Thoracic aorta (tissue), 2 donors: Measurements from ENCODE around the gene ZCCHC8. TPM values are rescaled to one million over a fixed set of nuclear protein-coding genes. Genes with fewer than 3 reads are reported as not detected.
A peak's percentile ranks its signal among the peaks of the same experiment; 100 is the strongest.

Source experiments
- ATAC-seq: fragments of 150-250 bp; one replicate; pipeline ENCODE4 v1.8.0; 2017; ENCODE audit warnings: low read depth; ENCODE audit not compliant: insufficient number of reproducible peaks, low FRiP score
- DNase-seq: peaks from one replicate; pipeline ENCODE4 v3.0.0-alpha.2; 2020; ENCODE audit warnings: low spot score
- H3K27ac ChIP-seq, 2 donors: fragments of 200-600 bp; sonication (generic); 1 replicate in 1 of 2; 2 replicates in 1 of 2; pipeline ENCODE4 v1.5.1; 2016; ENCODE audit warnings: mild to moderate bottlenecking in 2 of 2, moderate library complexity in 2 of 2
- H3K27me3 ChIP-seq: fragments of 200-600 bp; sonication (generic); replicated peaks from 2 replicates; pipeline ENCODE4 v1.6.0; 2016; ENCODE audit warnings: mild to moderate bottlenecking; ENCODE audit not compliant: insufficient read depth
- H3K36me3 ChIP-seq: fragments of 200-600 bp; sonication (generic); one replicate; pipeline ENCODE4 v1.5.1; 2016
- H3K4me1 ChIP-seq, 2 donors: fragments of 200-600 bp; sonication (generic); 1 replicate in 1 of 2; 2 replicates in 1 of 2; pipeline versions ENCODE4 v1.5.1 to v1.6.0; 2016; ENCODE audit warnings: low read depth in 2 of 2, mild to moderate bottlenecking in 1 of 2; ENCODE audit not compliant: control insufficient read depth in 1 of 2
- H3K4me3 ChIP-seq: fragments of 200-600 bp; sonication (generic); 2 replicates; pipeline ENCODE4 v1.5.1; 2016; ENCODE audit warnings: mild to moderate bottlenecking
- H3K9me3 ChIP-seq: fragments of 200-600 bp; sonication (generic); 2 replicates; pipeline ENCODE4 v1.5.1; 2016
- total RNA-seq, 2 donors: library from RNA; depleted of rRNA; stranded (reverse); fragments of >200 nt; gene quantifications; one replicate each; pipeline versions ENCODE4 v1.1.0 to v1.2.3, GENCODE V29; 2016
- TF ChIP-seq, protein P1 (sequence below): fragments of 200-600 bp; sonication (generic); IDR thresholded peaks from one replicate; pipeline ENCODE4 v1.5.1; 2019; ENCODE audit warnings: antibody characterized with exemption

The ZCCHC8 gene
- total RNA-seq, 2 donors from 2014 or later = 16.2 to 33.4 TPM

- DNase-seq = no peak
- Histone ChIP-seq H3K36me3 (no peaks in the 10 kb centered on the region), H3K27me3 (no peaks in the 10 kb centered on the region), H3K4me3 (no peak overlapping the region), H3K4me1 (no peaks in the 10 kb centered on the region), H3K9me3 (no peaks in the 10 kb centered on the region), H3K27ac (no peak overlapping the region)
- ATAC-seq = no peak
- TF ChIP-seq, protein P1, sequence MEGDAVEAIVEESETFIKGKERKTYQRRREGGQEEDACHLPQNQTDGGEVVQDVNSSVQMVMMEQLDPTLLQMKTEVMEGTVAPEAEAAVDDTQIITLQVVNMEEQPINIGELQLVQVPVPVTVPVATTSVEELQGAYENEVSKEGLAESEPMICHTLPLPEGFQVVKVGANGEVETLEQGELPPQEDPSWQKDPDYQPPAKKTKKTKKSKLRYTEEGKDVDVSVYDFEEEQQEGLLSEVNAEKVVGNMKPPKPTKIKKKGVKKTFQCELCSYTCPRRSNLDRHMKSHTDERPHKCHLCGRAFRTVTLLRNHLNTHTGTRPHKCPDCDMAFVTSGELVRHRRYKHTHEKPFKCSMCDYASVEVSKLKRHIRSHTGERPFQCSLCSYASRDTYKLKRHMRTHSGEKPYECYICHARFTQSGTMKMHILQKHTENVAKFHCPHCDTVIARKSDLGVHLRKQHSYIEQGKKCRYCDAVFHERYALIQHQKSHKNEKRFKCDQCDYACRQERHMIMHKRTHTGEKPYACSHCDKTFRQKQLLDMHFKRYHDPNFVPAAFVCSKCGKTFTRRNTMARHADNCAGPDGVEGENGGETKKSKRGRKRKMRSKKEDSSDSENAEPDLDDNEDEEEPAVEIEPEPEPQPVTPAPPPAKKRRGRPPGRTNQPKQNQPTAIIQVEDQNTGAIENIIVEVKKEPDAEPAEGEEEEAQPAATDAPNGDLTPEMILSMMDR = no peak
Measured at GRCh38 chr12:122537021-122537420, 36.3 kb upstream of the ZCCHC8 start.

- Histone ChIP-seq H3K4me3 (no peak overlapping the region), H3K4me1 (no peaks in the 10 kb centered on the region), H3K27me3 (no peaks in the 10 kb centered on the region), H3K36me3 (no peaks in the 10 kb centered on the region), H3K27ac (no peak overlapping the region), H3K9me3 (no peaks in the 10 kb centered on the region)
- ATAC-seq (no peak), DNase-seq (no peak)
- TF ChIP-seq, protein P1 = no peak
Measured at GRCh38 chr12:122533856-122534255, 33.1 kb upstream of the ZCCHC8 start.

- no peak overlapping the region for H3K4me3 ChIP-seq
- H3K27me3 ChIP-seq = no peaks in the 10 kb centered on the region
- H3K4me1 ChIP-seq = peaks cover 11 to 24% of the 10 kb centered on the region in 2 donors
- H3K36me3 ChIP-seq = no peaks in the 10 kb centered on the region
- ATAC-seq (no peak), DNase-seq (no peak)
- no peak overlapping the region for H3K27ac ChIP-seq
- TF ChIP-seq, protein P1 = no peak
- no peaks in the 10 kb centered on the region for H3K9me3 ChIP-seq
Measured at GRCh38 chr12:122528992-122529391, 28.3 kb upstream of the ZCCHC8 start.

DNA sequence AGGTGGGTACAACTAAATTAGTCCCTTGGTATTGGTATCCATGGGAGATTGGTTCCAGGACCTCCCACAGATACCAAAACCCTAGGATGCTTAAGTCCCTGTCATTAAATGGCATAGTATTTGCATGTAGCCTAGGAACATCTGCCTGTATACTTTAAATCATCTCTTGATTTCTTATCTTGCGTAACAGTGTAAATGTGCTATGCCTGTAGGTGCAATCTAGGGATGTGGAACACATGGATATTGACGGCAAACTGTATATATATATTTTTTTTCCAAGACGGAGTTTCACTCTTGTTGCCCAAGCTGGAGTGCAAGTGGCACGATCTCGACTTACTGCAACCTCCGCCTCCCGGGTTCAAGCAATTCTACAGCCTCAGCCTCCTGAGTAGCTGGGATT lies 27.9 kb upstream of the ZCCHC8 start:
- DNase-seq (no peak), ATAC-seq (no peak)
- Histone ChIP-seq H3K4me3 (no peak overlapping the region), H3K27ac (no peak overlapping the region), H3K36me3 (no peaks in the 10 kb centered on the region), H3K9me3 (no peaks in the 10 kb centered on the region), H3K4me1 (peaks cover 12 to 28% of the 10 kb centered on the region in 2 donors), H3K27me3 (no peaks in the 10 kb centered on the region)
- TF ChIP-seq, protein P1 = no peak

GRCh38 chr12:122527478-122527944 lies 26.8 kb upstream of the ZCCHC8 start:
- TF ChIP-seq, protein P1 = no peak
- peak overlapping the region; percentile 92 for H3K4me3 ChIP-seq
- no peaks in the 10 kb centered on the region for H3K27me3 ChIP-seq
- H3K9me3 ChIP-seq = no peaks in the 10 kb centered on the region
- ATAC-seq (no peak), DNase-seq (no peak)
- peak overlapping the region in 1 of 2 donors; percentile 1 for H3K27ac ChIP-seq
- H3K36me3 ChIP-seq = no peaks in the 10 kb centered on the region
- peaks cover 23 to 39% of the 10 kb centered on the region in 2 donors for H3K4me1 ChIP-seq
